H1 (cell line): ENCODE data around the gene ERI3.

Experiments used
- EZH2 ChIP-seq: fragments of 200-600 bp; sonication (generic); IDR thresholded peaks from 2 replicates; pipeline ENCODE4 v1.7.1; 2012; ENCODE audit warnings: low read depth, mild to moderate bottlenecking, moderate library complexity, low read length, inconsistent platforms; ENCODE audit not compliant: severe bottlenecking
- JUN ChIP-seq: IDR thresholded peaks from 2 replicates; pipeline ENCODE4 v1.6.1; 2011; ENCODE audit warnings: low read depth, mild to moderate bottlenecking, improper control_type of control experiment, low read length
- POLR2A ChIP-seq, 2 experiments: IDR thresholded peaks; 1 replicate in 1 of 2; 2 replicates in 1 of 2; pipeline ENCODE4 v1.6.1; 2011; ENCODE audit warnings: low read depth in 2 of 2, low read length in 2 of 2, mild to moderate bottlenecking in 2 of 2; ENCODE audit errors: control extremely low read depth in 1 of 2
- SIN3A ChIP-seq, 2 experiments: IDR thresholded peaks in 1 of 2; conservative IDR thresholded peaks in 1 of 2; 2 replicates each; pipeline ENCODE4 v1.6.1; 2011 to 2012; ENCODE audit warnings: low read length in 2 of 2, improper control_type of control experiment in 1 of 2, low read depth in 1 of 2, mild to moderate bottlenecking in 1 of 2
- SP1 ChIP-seq: IDR thresholded peaks from 2 replicates; pipeline ENCODE4 v1.6.1; 2011; ENCODE audit warnings: low read depth, low read length
- TF ChIP-seq, protein P1 (sequence below), 3 experiments: IDR thresholded peaks; 1 replicate in 2 of 3; 2 replicates in 1 of 3; pipeline versions ENCODE4 v1.5.1 to v1.6.1; 2011; ENCODE audit warnings: low read length in 3 of 3, mild to moderate bottlenecking in 3 of 3, inconsistent platforms in 2 of 3, low read depth in 1 of 3, moderate library complexity in 1 of 3; ENCODE audit not compliant: insufficient read depth in 1 of 3; ENCODE audit errors: control extremely low read depth in 1 of 3

GRCh38 chr1:44261962-44262361 lies 93.1 kb downstream of the ERI3 start:
- TF ChIP-seq, protein P1, sequence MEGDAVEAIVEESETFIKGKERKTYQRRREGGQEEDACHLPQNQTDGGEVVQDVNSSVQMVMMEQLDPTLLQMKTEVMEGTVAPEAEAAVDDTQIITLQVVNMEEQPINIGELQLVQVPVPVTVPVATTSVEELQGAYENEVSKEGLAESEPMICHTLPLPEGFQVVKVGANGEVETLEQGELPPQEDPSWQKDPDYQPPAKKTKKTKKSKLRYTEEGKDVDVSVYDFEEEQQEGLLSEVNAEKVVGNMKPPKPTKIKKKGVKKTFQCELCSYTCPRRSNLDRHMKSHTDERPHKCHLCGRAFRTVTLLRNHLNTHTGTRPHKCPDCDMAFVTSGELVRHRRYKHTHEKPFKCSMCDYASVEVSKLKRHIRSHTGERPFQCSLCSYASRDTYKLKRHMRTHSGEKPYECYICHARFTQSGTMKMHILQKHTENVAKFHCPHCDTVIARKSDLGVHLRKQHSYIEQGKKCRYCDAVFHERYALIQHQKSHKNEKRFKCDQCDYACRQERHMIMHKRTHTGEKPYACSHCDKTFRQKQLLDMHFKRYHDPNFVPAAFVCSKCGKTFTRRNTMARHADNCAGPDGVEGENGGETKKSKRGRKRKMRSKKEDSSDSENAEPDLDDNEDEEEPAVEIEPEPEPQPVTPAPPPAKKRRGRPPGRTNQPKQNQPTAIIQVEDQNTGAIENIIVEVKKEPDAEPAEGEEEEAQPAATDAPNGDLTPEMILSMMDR (IDR thresholded peaks at IDR 0.05; ENCODE audit: control extremely low read depth in 1 of 3, insufficient read depth in 1 of 3, low read depth in 1 of 3, low read length in 3 of 3) = no peak
- TF ChIP-seq SIN3A (conservative IDR thresholded peaks at IDR 0.05 in 1 of 2, IDR thresholded peaks at IDR 0.05 in 1 of 2; ENCODE audit: low read depth in 1 of 2, low read length in 2 of 2) (no peak), POLR2A (IDR thresholded peaks at IDR 0.05; ENCODE audit: control extremely low read depth in 1 of 2, low read depth in 2 of 2, low read length in 2 of 2) (no peak), JUN (no peak), EZH2 (no peak), SP1 (no peak)
